MM.1S (cell line): ENCODE measurements around the gene DOCK10.

Experiments
- DNase-seq: peaks from one replicate; pipeline ENCODE4 v3.0.0-alpha.2; 2015
- H2AFZ ChIP-seq: fragments of 300-600 bp; sonication (generic); 2 replicates; pipeline ENCODE4 v1.6.0; 2016; ENCODE audit warnings: antibody characterized with exemption, low read length
- H3F3A ChIP-seq: fragments of 300-600 bp; sonication (generic); 2 replicates; pipeline ENCODE4 v1.6.1; 2016; ENCODE audit warnings: mild to moderate bottlenecking, antibody characterized with exemption, low read length, moderate library complexity, mixed read lengths; ENCODE audit not compliant: insufficient read depth
- H3K27ac ChIP-seq: fragments of 300-600 bp; sonication (generic); 2 replicates; pipeline ENCODE4 v1.5.1; 2016; ENCODE audit warnings: mild to moderate bottlenecking, low read length
- H3K27me3 ChIP-seq: fragments of 300-600 bp; sonication (generic); replicated peaks from 2 replicates; pipeline ENCODE4 v1.6.0; 2016; ENCODE audit warnings: low read length; ENCODE audit not compliant: insufficient read depth
- H3K36me3 ChIP-seq: fragments of 300-600 bp; sonication (generic); replicated peaks from 2 replicates; pipeline ENCODE4 v1.6.1; 2016; ENCODE audit warnings: mild to moderate bottlenecking, low read length, mixed read lengths; ENCODE audit not compliant: insufficient read depth
- H3K4me1 ChIP-seq: fragments of 300-600 bp; sonication (generic); 2 replicates; pipeline ENCODE4 v1.6.1; 2016; ENCODE audit warnings: low read length, mixed read lengths
- H3K4me2 ChIP-seq: fragments of 300-600 bp; sonication (generic); 2 replicates; pipeline ENCODE4 v1.6.0; 2016; ENCODE audit warnings: low read depth, low read length
- H3K4me3 ChIP-seq: fragments of 300-600 bp; sonication (generic); 2 replicates; pipeline ENCODE4 v1.5.1; 2016; ENCODE audit warnings: low read length, mixed read lengths
- H3K79me2 ChIP-seq: fragments of 300-600 bp; sonication (generic); 2 replicates; pipeline ENCODE4 v1.6.1; 2016; ENCODE audit warnings: mixed run types, low read length, mixed read lengths
- H3K9ac ChIP-seq: fragments of 300-600 bp; sonication (generic); 2 replicates; pipeline ENCODE4 v1.6.1; 2016; ENCODE audit warnings: low read length, mixed read lengths
- H3K9me2 ChIP-seq: fragments of 300-600 bp; sonication (generic); replicated peaks from 2 replicates; pipeline ENCODE4 v1.6.1; 2016; ENCODE audit warnings: mild to moderate bottlenecking, low read length, mixed read lengths; ENCODE audit not compliant: insufficient read depth
- H3K9me3 ChIP-seq: fragments of 300-600 bp; sonication (generic); replicated peaks from 2 replicates; pipeline ENCODE4 v1.6.1; 2016; ENCODE audit warnings: mild to moderate bottlenecking, low read length, mixed read lengths; ENCODE audit not compliant: insufficient read depth
- H4K20me1 ChIP-seq: fragments of 300-600 bp; sonication (generic); 2 replicates; pipeline ENCODE4 v1.6.1; 2016; ENCODE audit warnings: mild to moderate bottlenecking, low read length, moderate library complexity, mixed read lengths; ENCODE audit not compliant: insufficient read depth
- CTCF ChIP-seq: fragments of 300-600 bp; sonication (generic); IDR thresholded peaks from 2 replicates; pipeline ENCODE4 v1.5.1; 2016; ENCODE audit warnings: antibody characterized with exemption, low read length, mixed read lengths
- EZH2 ChIP-seq: fragments of 300-600 bp; sonication (generic); optimal IDR thresholded peaks from 2 replicates; pipeline ENCODE3; 2017; ENCODE audit warnings: low read depth, mild to moderate bottlenecking, antibody characterized with exemption, low read length, mixed read lengths
- EZH2phosphoT487 ChIP-seq: fragments of 300-600 bp; sonication (generic); IDR thresholded peaks from 2 replicates; pipeline ENCODE4 v1.6.1; 2018; ENCODE audit warnings: antibody characterized with exemption, low read length

DOCK10 gene

DNA sequence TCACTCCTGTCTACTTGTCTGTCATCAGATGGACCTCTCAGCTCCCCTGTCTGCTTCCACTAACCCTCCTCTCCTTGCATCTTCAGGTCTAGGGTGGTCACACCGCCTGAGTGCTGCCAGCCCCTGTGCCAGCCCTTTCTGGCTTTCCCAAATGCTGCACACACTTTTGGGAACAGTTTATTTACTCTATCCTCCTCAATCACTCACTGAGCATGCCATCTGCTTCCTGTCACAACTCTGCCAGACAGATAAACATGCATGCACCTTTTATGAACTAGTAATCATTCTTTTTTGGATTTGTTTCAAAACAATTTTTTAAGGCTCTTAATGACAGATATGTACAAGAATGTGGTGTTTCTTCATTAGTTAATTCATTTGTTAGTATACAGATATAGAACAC, 269.8 kb downstream of the DOCK10 start:
- no peak for DNase-seq
- Histone ChIP-seq H3K4me1 (no peaks in the 10 kb centered on the region), H3F3A (no peaks in the 10 kb centered on the region), H3K4me2 (no peak overlapping the region), H3K9ac (no peak overlapping the region), H3K9me3 (no peaks in the 10 kb centered on the region), H3K36me3 (no peaks in the 10 kb centered on the region), H3K9me2 (no peaks in the 10 kb centered on the region), H3K27ac (no peak overlapping the region), H3K4me3 (no peak overlapping the region), H4K20me1 (no peaks in the 10 kb centered on the region), H3K79me2 (no peaks in the 10 kb centered on the region), H3K27me3 (no peaks in the 10 kb centered on the region), H2AFZ (no peak overlapping the region)
- TF ChIP-seq CTCF: no peak
- TF ChIP-seq EZH2: no peak
- no peak for TF ChIP-seq EZH2phosphoT487

- H3F3A ChIP-seq: no peaks in the 10 kb centered on the region
- no peak overlapping the region for H3K4me2 ChIP-seq
- H3K4me3 ChIP-seq: no peak overlapping the region
- TF ChIP-seq EZH2 (no peak), CTCF (no peak), EZH2phosphoT487 (no peak)
- H3K36me3 ChIP-seq: no peaks in the 10 kb centered on the region
- H3K27me3 ChIP-seq: no peaks in the 10 kb centered on the region
- no peaks in the 10 kb centered on the region for H3K79me2 ChIP-seq
- H3K27ac ChIP-seq: no peak overlapping the region
- DNase-seq: no peak
- no peak overlapping the region for H2AFZ ChIP-seq
- H3K9ac ChIP-seq: no peak overlapping the region
- H3K9me3 ChIP-seq: no peaks in the 10 kb centered on the region
- H3K4me1 ChIP-seq: no peaks in the 10 kb centered on the region
- no peaks in the 10 kb centered on the region for H4K20me1 ChIP-seq
- H3K9me2 ChIP-seq: no peaks in the 10 kb centered on the region
Observed at GRCh38 chr2:224769489-224769888, 272.8 kb downstream of the DOCK10 start.

GRCh38 chr2:224764565-224765236, 277.6 kb downstream of the DOCK10 start:
- Histone ChIP-seq H3K36me3 (no peaks in the 10 kb centered on the region; the same call in 1 of the 2 replicates), H3K9me2 (no peaks in the 10 kb centered on the region), H3K4me2 (no peak overlapping the region), H3F3A (no peaks in the 10 kb centered on the region), H3K4me3 (no peak overlapping the region), H3K4me1 (no peaks in the 10 kb centered on the region), H3K9me3 (no peaks in the 10 kb centered on the region), H2AFZ (no peak overlapping the region), H3K27me3 (no peaks in the 10 kb centered on the region), H3K27ac (no peak overlapping the region), H3K79me2 (no peaks in the 10 kb centered on the region), H4K20me1 (no peaks in the 10 kb centered on the region), H3K9ac (no peak overlapping the region)
- DNase-seq: no peak
- TF ChIP-seq CTCF: no peak
